HEK293T (cell line): ENCODE data around the gene SNN.

Experiments
- ARNT ChIP-seq: fragments of 450-650 bp; IDR thresholded peaks from 2 replicates; pipeline ENCODE4 v1.6.1; 2017; ENCODE audit warnings: mild to moderate bottlenecking
- BHLHE40 ChIP-seq: fragments of 450-650 bp; IDR thresholded peaks from 2 replicates; pipeline ENCODE4 v1.6.1; 2016; ENCODE audit warnings: mild to moderate bottlenecking, moderate library complexity, borderline replicate concordance
- CTBP1 ChIP-seq: fragments of 450-650 bp; IDR thresholded peaks from 2 replicates; pipeline ENCODE4 v1.6.1; 2016; ENCODE audit warnings: borderline replicate concordance
- FOXA1 ChIP-seq: fragments of 450-650 bp; IDR thresholded peaks from 2 replicates; pipeline ENCODE4 v1.6.1; 2016; ENCODE audit warnings: mild to moderate bottlenecking
- FOXK2 ChIP-seq: fragments of 450-650 bp; IDR thresholded peaks from 2 replicates; pipeline ENCODE4 v1.6.1; 2016; ENCODE audit warnings: mild to moderate bottlenecking
- FOXM1 ChIP-seq: fragments of 450-650 bp; IDR thresholded peaks from 2 replicates; pipeline ENCODE4 v1.6.1; 2017; ENCODE audit warnings: mild to moderate bottlenecking, borderline replicate concordance
- L3MBTL2 ChIP-seq: fragments of 450-650 bp; conservative IDR thresholded peaks from 2 replicates; pipeline ENCODE4 v1.6.1; 2016; ENCODE audit warnings: mild to moderate bottlenecking
- LEF1 ChIP-seq: fragments of 450-650 bp; IDR thresholded peaks from 2 replicates; pipeline ENCODE4 v1.6.1; 2017; ENCODE audit warnings: mild to moderate bottlenecking, borderline replicate concordance
- NFRKB ChIP-seq: fragments of 450-650 bp; IDR thresholded peaks from 2 replicates; pipeline ENCODE4 v1.6.1; 2016; ENCODE audit warnings: mild to moderate bottlenecking, moderate library complexity
- SP1 ChIP-seq: fragments of 450-650 bp; IDR thresholded peaks from 2 replicates; pipeline ENCODE4 v1.6.1; 2017
- SUZ12 ChIP-seq: fragments of 450-650 bp; IDR thresholded peaks from 2 replicates; pipeline ENCODE4 v1.6.1; 2016; ENCODE audit warnings: mild to moderate bottlenecking
- TARDBP ChIP-seq: fragments of 450-650 bp; IDR thresholded peaks from 2 replicates; pipeline ENCODE4 v1.6.1; 2016
- ZNF384 ChIP-seq: fragments of 450-650 bp; IDR thresholded peaks from 2 replicates; pipeline ENCODE4 v1.6.1; 2016

DNA sequence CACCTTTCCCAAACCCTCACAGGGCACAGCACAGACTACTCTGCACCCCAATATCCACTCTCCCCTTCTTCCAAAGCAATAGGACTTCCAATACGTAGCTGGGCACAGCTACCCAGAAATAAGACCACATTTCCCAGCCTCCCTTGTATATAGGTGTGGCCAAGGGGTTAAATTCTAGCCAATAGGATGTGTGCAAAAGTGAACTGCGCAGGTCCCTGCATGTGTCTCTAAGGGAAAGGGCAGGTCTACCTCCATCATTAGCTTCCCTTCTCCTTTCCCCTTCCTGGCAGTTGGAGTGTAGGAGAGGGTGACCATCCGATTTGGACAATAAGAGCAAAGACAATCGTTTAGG is 25.5 kb upstream of the SNN start:
- TF ChIP-seq ARNT: no peak
- no peak for TF ChIP-seq L3MBTL2
- no peak for TF ChIP-seq LEF1
- no peak for TF ChIP-seq FOXA1
- TF ChIP-seq ZNF384: no peak
- no peak for TF ChIP-seq SUZ12
- TF ChIP-seq FOXM1: no peak
- no peak for TF ChIP-seq BHLHE40
- TF ChIP-seq NFRKB: no peak
- TF ChIP-seq SP1: no peak
- TF ChIP-seq FOXK2: no peak
- TF ChIP-seq TARDBP: no peak
- no peak for TF ChIP-seq CTBP1
